Measurements from ENCODE around the gene FCRL4.

GRCh38 chr1:157551694-157552693, 45.9 kb downstream of the FCRL4 start, which contains the start of gene FCRL5:
- TF ChIP-seq ZNF274 (IDR thresholded peaks at IDR 0.05; ENCODE audit: low read depth, low read length) (no peak), YY1 (IDR thresholded peaks at IDR 0.05; ENCODE audit: insufficient read depth, insufficient read length) (no peak), SUZ12 (IDR thresholded peaks at IDR 0.05; ENCODE audit: extremely low read depth, insufficient read depth, insufficient read length) (no peak)
